NCI-H524 (cell line): Measurements from ENCODE around the gene ATAD3C.
"Not testable (repeated sequence)": the region's sequence is repeated elsewhere in the genome, so short reads cannot be mapped to it uniquely, and the experiment has no call there.

Experiments
- DNase-seq, 2 experiments: peaks; one replicate each; lab custom pipeline; 2025; lab: John Stamatoyannopoulos, UW

Gene ATAD3C

DNA sequence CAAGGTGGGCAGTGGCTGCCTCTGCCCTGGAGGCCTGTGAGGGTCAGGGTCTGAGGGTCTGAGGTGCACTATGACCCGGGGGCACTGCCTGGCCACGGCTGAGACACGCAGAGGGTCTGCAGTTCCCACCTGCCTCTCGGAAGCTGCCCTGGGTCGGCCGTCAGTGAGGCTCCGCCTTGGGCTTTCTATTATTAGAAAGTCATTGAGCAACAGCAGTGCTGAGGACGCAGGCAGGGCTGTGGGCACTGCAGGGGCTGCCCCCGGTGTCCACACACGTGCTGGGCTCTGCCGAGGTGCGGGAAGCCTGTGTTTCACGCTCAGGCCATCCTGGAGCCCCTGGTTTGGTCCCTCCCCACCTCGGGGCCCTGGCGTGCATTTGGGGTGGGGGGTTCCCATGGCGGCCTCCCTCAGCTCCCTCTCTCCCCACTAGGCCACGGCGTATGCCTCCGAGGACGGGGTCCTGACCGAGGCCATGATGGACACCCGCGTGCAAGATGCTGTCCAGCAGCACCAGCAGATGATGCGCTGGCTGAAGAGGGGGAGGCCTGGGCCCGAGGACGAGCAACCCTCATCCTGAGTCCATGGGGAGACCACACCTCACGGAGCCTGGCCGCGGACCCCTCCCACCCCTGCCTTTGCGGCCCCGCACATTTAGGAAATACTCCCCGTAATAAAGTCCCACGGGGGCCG lies 59.4 kb downstream of the ATAD3C start:
- DNase-seq = not testable (repeated sequence)

DNA sequence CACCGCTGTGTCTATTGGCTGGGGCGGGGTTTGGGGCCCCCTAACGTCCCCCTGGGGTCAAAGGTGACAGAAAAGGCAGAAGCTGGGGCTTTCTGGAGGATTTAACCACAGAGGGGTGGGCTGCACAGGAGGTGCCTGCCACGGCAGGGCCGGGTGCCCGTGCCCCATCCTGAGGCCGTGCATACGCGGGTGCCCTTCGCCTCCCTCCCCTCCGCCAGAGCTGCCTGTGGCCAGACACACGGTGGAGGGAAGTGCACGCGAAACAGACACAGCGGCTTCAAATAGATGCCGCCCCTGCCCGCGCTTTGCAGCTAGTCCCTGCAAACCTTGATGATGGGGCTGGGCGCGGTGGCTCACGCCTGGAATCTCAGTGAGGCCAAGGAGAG lies 60.0 kb downstream of the ATAD3C start:
- not testable (repeated sequence) for DNase-seq

DNA sequence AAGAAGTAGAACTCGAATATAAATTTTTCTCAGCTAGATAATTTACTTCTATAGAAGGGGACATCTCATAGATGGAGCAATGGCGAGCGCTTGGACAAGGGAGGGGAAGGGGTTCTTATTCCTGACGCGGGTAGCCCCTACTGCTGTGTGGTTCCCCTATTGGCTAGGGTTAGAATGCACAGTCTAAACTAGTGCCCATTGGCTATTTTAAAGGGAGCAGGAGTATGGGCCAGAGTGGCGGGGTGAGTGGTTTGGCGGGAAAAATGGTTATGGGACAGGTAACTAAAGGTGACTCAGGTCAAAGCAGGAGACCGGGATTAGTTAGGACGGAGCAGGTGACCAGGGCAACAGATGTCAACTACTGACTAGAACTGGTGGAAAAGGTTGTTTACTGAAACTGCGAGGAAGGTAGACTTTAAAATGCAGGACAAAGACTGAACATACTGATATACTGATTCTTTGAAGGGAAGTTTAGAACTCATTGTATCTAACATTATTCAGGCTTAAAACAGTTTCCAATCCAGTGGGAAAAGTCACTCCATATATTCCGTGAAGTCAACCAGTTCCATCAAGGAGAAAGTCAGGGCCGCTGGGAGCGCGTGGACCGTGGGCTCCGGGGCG lies 61.5 kb downstream of the ATAD3C start:
- DNase-seq = no peak

DNA sequence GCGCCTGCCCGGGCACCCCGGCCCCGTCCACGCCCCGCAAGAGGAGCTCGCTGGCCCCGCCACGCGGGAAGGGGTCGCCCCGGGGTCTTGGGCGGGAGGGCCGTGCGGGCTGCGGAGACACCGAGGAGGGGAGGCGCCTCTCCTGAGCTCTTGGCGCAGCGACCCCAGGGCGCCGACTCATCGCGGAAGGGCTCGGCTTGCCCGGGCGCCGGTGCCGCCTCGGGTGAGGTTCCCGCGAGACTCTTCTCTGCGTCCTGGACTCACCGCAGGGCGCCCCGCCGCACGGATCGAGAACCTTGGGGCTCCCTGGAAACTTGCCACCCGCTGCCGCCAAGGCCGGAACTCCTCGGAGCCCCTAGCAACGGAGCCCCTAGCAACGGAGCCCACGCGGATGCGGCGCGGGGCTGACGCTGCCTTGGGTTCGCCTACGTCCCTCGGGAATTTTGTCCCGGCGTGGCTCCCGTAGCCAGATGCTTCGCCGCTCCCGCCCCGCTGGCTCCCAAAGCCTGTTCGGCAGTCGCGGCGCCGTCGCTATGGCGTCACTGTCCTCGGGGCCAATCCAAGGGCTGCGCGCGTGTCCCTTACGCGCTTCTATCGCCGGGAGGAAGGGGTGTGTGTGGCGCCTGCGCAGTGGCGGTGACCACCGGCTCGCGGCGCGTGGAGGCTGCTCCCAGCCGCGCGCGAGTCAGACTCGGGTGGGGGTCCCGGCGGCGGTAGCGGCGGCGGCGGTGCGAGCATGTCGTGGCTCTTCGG lies 62.2 kb downstream of the ATAD3C start, which contains the start of gene ATAD3A:
Gene ATAD3A, plus strand, starts transcription at position 630 of the 753 bp plus-strand sequence. Its CDS starts 107 bp downstream, at position 737.
- peak; percentile 84 to 96 for DNase-seq

DNA sequence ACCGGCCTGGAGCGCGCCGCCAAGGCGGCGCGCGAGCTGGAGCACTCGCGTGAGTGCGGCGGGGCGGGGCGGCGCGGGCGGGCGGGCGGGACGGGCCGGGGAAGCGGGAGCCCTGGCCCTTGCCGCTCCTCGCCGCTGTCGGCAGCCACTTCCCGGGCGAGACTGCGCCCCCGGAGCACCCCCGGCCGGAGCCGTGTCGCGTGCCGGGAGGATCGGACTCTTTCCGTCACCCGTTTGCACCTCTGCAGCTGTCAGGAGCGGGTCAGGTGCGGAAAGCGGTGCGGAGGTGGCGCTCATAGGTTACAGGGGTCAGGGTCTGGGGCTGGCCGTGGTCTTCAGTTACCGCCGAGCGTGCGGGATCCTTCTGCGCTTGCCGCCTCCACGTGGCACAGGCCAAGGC lies 62.9 kb downstream of the ATAD3C start:
- not testable (repeated sequence) for DNase-seq

DNA sequence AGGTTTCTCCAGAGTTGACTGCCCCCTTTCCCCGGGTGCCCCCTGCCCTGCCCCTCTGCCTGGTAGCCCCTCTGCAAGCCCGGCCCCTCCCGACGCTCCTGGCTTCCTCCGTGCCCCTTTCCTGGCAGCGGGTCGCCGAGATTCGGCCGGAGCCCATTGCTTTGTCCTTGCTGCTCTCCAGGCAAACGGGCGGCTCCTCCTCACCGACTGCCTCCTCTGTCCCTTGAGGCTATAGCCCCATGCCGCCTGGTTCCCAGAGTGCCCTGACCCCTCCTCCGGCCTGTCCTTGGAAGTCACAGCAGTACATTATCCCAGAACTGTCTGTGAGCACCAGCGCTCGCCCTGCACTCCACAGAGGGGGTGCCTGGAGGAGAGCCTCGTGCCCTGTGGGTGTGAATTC lies 64.2 kb downstream of the ATAD3C start:
- not testable (repeated sequence) for DNase-seq

DNA sequence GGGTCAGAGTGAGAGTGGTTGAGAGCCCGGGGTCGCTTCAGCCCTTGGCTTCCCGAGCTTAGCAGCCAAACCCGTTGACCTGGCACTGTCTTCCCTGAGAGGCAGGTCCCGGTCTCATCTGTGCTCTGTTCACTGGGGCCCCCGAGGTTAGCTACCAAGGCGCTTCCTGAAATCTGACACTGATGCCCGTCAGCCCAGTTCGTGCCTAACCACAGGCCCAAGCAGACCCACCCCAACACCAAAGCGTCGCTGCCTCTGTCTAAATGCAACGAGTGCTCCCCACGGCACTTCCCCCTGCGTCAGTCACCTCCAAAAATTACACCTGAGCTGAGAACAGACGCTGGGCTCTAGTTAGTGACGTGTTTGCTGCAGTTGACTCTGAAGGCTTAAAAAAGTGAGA lies 64.9 kb downstream of the ATAD3C start:
- DNase-seq = not testable (repeated sequence)

DNA sequence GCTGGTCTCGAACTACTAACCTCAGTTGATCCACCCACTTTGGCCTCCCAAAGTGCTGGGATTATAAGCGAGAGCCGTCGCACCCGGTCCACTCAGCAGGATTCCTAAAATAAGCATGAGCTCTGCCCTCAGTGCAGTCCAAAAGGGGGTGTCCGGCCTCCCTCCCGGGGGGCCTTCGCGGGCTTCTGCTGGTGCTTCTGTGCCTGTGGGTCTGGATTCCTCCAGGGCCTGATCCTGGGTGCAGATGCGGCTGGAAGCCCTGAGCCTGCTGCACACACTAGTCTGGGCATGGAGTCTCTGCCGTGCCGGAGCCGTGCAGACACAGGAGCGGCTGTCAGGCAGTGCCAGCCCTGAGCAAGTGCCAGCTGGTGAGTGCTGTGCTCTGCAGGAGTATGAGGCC lies 67.4 kb downstream of the ATAD3C start:
- not testable (repeated sequence) for DNase-seq

DNA sequence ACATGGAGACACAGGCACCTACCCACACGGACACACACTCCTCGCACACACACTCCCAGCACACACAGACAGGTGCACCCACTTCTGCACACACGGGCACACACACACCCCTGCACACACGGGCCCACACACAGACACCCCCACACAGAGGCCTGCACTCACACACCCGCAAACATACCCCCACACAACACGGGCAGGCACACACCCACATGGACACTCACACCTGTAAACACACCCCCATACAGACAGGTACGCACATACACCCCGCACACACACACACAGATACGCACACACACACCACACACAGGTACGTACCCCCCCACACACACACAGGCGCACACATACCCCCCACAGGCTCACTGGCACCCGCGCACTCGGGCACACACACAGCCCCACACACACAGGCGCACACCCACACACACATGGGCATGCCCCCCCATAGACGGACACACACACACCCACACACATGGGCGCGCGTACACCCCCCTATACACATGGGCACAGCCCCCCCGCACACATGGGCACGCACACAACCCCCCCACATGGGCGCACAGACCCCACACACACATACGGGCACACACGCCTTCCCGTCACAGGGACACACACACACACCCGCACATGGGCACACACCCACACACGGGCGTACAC lies 68.6 kb downstream of the ATAD3C start:
- no peak for DNase-seq

DNA sequence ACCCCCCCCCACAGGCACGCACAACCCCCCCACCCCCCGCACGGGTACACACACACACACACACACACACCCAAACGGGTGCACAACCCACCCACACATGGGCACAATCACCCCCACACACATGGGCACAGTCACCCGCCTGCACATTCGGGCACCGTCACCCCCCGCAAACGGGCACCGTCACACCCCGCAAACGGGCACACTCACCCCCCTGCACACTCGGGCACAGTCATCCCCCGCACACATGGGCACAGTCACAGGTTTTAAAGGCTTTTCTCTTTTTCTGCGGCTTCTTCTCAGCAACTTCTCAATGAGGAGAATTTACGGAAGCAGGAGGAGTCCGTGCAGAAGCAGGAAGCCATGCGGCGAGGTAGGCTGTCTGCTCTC lies 69.1 kb downstream of the ATAD3C start:
- not testable (repeated sequence) for DNase-seq
